NCI-H187 treated with DMSO at 0.1 percent for 48 hours (cell line): ENCODE data around the gene PLEKHB2.
"Not testable (repeated sequence)": the region's sequence is repeated elsewhere in the genome, so short reads cannot be mapped to it uniquely, and the experiment has no call there.

Source experiments
- DNase-seq: peaks from one replicate; lab custom pipeline; 2025; lab: John Stamatoyannopoulos, UW

PLEKHB2 gene

GRCh38 chr2:131105156-131105949 is at the start of gene PLEKHB2:
TSS of gene PLEKHB2 (plus strand) at chr2:131105336. CDS start at chr2:131120942, 15,606 bp downstream.
- DNase-seq = no peak

DNA sequence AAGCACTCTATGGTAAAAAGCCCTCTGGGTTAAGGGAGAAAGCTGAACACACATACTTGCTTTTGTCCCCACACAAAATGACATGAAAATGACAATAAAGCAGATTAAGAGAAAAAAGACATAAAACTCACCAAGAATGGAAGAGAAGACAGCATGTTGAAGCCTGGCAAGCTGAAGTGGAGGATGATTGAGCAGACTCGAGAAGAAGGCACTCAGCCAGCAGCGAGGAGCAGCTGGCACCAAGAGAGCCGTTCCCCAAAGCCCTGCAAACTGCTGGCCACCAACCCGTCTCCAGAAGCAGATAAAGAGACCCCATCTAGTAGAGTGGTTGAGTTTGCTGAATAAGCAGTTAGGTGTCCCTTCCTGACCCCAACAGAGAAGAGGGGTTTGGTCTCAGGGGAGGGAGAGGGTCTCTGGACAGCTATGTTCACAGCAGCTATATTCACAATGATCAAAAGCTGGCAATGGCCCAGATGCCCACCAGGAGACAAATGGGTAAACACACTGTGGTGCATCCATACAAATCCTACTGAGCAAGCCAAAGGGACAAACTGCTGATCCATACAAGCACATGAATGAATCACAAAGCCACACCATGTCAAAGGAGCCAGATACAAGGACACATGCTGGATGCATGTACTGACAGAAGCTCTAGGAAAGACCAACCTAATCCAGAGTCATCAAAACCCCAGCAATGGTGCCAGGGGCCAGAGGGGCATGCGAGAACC is 48.8 kb upstream of the PLEKHB2 start:
- no peak for DNase-seq

DNA sequence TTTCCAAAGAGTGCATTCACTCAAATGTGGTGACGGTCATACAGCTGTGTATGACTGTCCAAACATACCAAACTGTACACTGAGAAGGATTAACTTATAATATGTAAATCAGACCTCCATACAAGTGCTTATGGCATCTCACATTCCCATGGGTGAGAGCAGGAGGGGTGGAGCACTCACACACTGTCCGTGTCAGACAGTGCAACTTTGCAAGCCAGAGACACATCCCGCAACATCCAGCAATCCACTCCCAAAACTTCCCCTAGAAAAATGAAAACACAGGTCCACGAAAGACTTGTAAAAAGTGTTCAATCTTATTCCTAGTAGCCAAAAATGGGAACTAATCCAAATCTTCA is 48.2 kb upstream of the PLEKHB2 start:
- DNase-seq = no peak

DNA sequence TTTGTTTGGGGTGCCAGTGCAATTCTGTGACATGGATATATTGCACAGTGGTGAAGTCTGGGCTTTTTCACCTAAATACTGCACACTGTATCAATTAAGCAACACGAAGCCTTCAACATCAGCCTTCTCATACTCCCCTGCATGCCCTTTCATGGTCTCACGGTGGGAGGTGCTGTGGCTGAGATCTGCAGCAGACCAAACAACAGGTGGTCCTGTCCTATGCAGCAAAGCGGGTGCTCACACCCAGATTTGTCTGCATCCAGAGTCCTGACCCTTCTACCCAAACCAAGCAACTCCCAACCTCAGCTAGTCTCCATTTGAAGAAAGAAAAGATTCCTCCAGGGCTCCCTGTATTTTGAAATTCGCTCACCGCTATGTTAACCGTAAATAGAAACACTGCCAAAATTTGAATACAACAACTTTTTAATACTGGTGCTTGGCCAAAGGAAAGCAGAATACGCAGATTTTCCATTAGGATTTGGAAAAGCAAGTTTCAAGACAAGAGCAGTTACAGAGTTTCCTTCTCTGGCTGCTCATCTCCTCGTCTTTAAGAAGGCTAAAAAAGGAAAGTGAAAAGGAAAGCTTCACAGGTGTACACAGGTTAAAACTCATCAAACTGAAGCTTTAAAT is 46.8 kb upstream of the PLEKHB2 start:
- DNase-seq = no peak

GRCh38 chr2:131058920-131059319 is 46.2 kb upstream of the PLEKHB2 start:
- DNase-seq = no peak

GRCh38 chr2:131063501-131064283 is 41.4 kb upstream of the PLEKHB2 start:
- DNase-seq = no peak

GRCh38 chr2:131064589-131065512 is 40.3 kb upstream of the PLEKHB2 start:
- no peak for DNase-seq

DNA sequence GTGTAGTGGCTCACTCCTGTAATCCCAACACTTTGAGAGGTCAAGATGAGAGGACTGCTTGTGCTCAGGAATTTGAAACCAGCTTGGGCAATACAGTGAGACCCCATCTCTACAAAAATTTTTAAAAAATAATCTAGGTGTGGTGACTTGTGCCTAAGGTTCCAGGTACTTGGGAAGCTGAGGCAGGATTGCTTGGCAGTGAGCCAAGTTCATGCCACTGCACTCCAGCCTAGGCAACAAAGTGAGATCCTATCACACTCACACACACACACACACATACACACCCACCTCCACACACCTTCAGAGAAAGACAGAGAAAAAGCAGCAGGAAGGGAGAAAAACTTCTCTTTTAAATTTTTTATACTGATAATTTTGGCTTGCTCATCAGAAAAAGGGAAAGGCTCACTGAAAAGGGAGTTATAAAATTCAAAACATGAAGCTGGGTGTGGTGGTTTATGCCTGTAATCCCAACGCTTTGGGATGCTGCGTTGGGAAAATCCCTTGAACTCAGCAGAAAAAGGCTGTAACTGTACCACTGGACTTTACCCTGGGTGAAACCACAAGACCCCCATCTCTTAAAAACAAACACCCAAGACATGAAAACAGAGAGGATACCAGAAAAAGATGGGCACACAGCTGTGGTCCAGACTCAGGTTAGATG is 37.5 kb upstream of the PLEKHB2 start:
- no peak for DNase-seq

DNA sequence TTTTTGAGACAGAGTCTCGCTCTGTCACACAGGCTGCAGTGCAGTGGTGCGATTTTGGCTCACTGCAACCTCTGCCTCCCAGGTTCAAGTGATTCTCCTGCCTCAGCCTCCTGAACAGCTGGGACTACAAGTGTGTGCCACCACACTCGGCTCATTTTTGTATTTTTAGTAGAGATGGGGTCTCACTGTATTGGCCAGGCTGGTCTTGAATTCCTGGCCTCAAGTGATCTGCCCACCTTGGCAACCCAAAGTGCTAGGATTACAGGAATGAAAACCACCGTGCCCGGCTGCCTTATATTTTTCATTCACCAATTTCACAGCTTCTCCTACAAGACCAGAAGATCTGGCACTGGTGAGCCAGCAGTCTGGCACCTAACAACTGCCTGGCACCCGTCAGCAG is 37.0 kb upstream of the PLEKHB2 start:
- DNase-seq = not testable (repeated sequence)

- DNase-seq = not testable (repeated sequence)
Measured at GRCh38 chr2:131075578-131075977, 29.6 kb upstream of the PLEKHB2 start.

GRCh38 chr2:131076707-131077106 is 28.4 kb upstream of the PLEKHB2 start:
- DNase-seq = no peak

DNA sequence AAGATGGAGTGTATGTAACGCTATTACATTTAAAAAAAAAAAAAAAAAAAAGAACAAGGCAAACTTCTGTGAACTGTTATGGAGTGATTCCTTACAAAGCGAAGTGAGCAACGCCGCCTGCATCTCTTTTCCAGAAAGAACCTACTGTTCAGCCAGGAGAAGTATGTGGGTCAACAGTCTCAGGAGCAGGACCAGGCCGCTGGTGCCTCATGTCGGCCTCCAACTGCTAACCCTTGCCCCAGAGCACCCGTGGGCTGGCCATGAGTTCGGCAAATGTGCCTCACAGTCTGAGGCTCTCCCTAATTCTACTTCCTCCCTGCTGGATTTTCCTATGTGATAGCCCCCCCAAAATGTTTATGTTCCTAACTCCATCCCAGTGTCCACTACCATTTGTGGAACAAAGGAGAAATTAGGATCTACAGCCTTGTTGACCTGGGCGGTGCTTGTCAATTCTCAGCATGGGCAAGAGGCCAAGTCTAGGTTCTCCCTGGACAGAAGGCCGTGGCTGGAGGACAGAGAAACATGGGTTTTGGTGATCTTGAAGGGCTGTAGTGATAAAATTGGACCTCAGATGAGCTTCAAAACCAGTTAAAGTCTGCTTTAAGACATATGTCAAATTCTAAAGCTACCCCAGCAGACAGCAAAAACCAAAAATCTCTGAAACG is 27.8 kb upstream of the PLEKHB2 start:
- DNase-seq = no peak

DNA sequence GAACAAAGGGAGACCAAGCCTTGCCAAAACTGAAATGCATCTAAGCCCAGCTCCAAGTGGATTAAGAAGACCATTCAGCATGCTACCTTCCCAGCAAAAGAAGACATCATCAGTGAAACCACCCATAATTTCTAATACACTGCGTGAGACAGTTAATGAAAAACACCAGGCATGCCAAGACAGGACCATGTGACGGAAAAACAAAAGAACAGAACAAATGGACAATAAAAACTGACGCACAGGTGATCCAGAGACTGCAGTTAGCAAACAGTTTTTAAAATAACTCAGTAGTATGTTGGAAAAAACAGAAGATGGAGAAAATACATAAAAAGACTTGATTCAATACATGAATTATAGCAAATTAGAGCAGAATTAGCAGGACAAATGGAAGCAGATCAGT is 27.2 kb upstream of the PLEKHB2 start:
- DNase-seq = no peak

DNA sequence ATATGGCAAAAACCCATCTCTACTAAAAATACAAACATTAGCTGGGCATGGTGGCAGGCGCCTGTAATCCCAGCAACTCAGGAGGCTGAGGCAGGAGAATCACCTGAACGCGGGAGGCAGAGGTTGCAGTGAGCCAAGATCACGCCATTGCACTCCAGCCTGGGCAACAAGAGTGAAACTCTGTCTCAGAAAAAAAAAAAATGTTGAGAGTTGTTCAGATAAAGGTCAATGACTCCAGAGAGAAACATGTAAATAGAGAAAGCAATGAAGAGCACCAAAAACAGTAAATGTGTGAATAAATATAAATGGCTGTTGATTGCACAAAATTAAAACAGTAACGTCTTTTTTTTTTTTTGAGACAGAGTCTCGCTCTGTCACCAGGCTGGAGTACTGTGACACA is 25.2 kb upstream of the PLEKHB2 start:
- DNase-seq = not testable (repeated sequence)

DNA sequence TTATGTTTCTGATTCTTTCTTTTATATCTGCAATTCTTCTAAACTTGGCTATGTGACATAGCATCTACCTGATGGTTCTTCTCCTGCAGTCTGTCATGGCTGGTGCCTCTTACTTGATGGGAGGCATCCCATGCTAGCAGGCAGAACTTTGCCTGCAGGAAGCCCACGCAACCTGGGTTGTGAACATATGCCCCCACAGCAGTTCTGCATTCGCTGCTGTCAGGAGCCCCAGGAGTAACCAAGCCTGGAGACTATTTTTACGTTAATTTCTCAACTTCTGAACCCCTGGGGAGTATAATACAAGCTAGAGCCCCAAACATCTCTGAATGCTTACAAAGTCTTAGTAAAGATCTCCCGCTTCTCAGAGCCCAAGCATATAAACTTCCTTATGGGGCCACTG is 23.9 kb upstream of the PLEKHB2 start:
- no peak for DNase-seq

GRCh38 chr2:131085646-131086045 is 19.5 kb upstream of the PLEKHB2 start:
- no peak for DNase-seq

DNA sequence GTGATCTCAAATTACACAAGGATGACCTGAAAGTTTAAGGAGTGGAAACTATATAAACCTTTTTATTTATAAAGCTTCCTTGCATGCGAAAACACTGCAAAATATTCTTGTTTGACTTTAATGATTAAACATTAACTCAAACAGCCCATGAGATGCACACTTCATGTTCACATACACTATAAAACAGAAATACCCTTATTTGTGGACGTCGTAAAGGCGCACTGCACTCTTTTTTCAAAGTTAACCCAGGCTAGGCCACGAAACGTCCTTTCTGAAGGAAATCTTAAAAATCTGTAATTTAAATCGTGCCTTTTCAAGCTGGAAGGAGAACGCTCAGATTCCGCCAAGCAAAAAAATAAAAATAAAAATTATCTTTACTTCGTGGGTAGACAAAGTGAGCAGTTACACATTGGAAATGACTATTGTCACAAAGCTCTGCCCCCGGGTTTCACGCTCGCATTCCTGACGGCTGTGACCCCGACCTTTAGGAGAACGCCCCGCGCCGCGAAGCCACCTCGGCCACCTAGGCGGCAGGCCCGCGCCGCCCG is 12.6 kb upstream of the PLEKHB2 start:
- DNase-seq = no peak

DNA sequence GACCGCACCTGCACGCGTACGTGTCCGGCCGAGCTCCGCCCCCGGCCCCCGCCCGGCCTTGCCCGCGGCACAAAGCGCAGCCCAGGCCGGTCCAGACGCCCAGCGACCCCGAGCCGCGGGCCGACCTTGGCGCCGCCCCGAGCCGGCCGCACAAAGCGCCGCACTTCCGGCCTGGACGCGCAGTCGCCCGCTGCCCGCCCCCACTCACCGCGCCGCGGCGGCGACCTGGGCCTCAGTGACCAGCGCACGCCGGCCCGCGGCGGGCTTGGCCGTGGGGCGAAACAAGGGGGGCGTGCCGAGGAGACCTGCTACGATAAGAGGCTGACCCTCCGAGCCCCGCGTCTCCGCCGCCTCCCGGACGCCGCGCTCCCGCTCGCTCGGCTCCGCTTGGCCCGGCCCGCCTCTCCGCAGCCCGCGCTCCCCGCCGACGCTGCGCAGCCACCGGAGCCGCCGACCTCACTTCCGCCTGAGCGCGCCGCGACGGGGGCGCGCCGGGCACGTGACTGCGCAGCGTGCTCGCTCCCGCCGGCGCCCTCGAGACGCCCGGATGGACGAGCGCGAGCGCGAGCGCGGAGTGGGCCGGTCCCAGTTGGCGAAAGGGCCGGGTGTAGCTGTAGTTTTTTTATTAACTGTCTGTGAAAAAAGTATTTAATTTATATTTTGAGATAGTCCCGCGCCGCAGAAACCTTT is 12.0 kb upstream of the PLEKHB2 start, which contains the start of gene FAM168B:
TSS of gene FAM168B (minus strand) at position 455 of the 690 bp plus-strand sequence. CDS start 10,814 bp downstream, outside the sequence.
- no peak for DNase-seq
